Kidney tubule cell (primary cell): ENCODE data around the gene NRDE2.

Experiments
- DNase-seq: peaks from one replicate; pipeline ENCODE4 v3.0.0-alpha.2; 2018; ENCODE audit warnings: low spot score

The NRDE2 gene

GRCh38 chr14:90331497-90332270, at the start of gene NRDE2:
Gene NRDE2, minus strand, starts transcription at chr14:90331941. Its CDS starts 37 bp downstream, at chr14:90331904.
- DNase-seq = peak; percentile 96

- no peak for DNase-seq
These were observed 49.5 kb upstream of the NRDE2 start for GRCh38 chr14:90381011-90381786.

GRCh38 chr14:90379106-90379505, 47.4 kb upstream of the NRDE2 start:
- DNase-seq = no peak

GRCh38 chr14:90378249-90378648, 46.5 kb upstream of the NRDE2 start:
- DNase-seq = no peak

GRCh38 chr14:90375934-90376333, 44.2 kb upstream of the NRDE2 start:
- peak; percentile 13 for DNase-seq

- DNase-seq = no peak
These were observed 43.1 kb upstream of the NRDE2 start for GRCh38 chr14:90374813-90375212.

GRCh38 chr14:90373887-90374286, 42.1 kb upstream of the NRDE2 start:
- DNase-seq = no peak

GRCh38 chr14:90368946-90369721, 37.4 kb upstream of the NRDE2 start:
- DNase-seq = peak; percentile 67

GRCh38 chr14:90362558-90362896, 30.8 kb upstream of the NRDE2 start:
- no peak for DNase-seq

GRCh38 chr14:90361865-90362557, 30.3 kb upstream of the NRDE2 start:
- no peak for DNase-seq

- no peak for DNase-seq
These were observed 26.6 kb upstream of the NRDE2 start for GRCh38 chr14:90358359-90358758.

GRCh38 chr14:90356925-90357324, 25.2 kb upstream of the NRDE2 start:
- DNase-seq = no peak

- DNase-seq = no peak
These were observed 24.1 kb upstream of the NRDE2 start for GRCh38 chr14:90355540-90356518.

- DNase-seq = no peak
These were observed 23.0 kb upstream of the NRDE2 start for GRCh38 chr14:90354551-90355298.

- no peak for DNase-seq
These were observed 18.0 kb upstream of the NRDE2 start for GRCh38 chr14:90349739-90350138.

- DNase-seq = no peak
These were observed 16.5 kb upstream of the NRDE2 start for GRCh38 chr14:90348270-90348669.

- DNase-seq = peak; percentile 59
These were observed 13.5 kb upstream of the NRDE2 start for GRCh38 chr14:90345239-90345557.

GRCh38 chr14:90344331-90345238, 12.8 kb upstream of the NRDE2 start:
- no peak for DNase-seq

- DNase-seq = no peak
These were observed 10.6 kb upstream of the NRDE2 start for GRCh38 chr14:90342327-90342726.
